ENCODE data around the gene TST. TPM values are rescaled to one million over a fixed set of nuclear protein-coding genes. Genes with fewer than 3 reads are reported as not detected.

TST gene
- polyA plus RNA-seq, 1 of the 3 experiments (the other 2 are of a cell fraction), result 49.4 TPM

- no peaks in the 10 kb centered on the region for H3K9me3 ChIP-seq
- H3K4me3 ChIP-seq (ENCODE audit: low read depth in 2 of 2, low read length in 1 of 2), result no peak overlapping the region; a peak in 1 of 4 replicates
- no peak overlapping the region for H3K27ac ChIP-seq (ENCODE audit: low read depth in 2 of 2, low read length in 1 of 2)
- POLR2A ChIA-PET, result no interaction called here
- no peaks in the 10 kb centered on the region for H3K36me3 ChIP-seq (replicated peaks in 1 of 2; ENCODE audit: control insufficient read depth in 1 of 2, insufficient read depth in 2 of 2, low read length in 1 of 2)
- peaks cover 13% of the 10 kb centered on the region; the same call in 1 of the 2 replicates for H3K27me3 ChIP-seq (ENCODE audit: insufficient read depth)
- WGBS (ENCODE audit: low lambda C conversion rate), result 51% methylated on average over 8 of the region's 8 CpGs
- DNase-seq, result no peak
- H3K9me2 ChIP-seq, result no peaks in the 10 kb centered on the region
- no peak overlapping the region for H3K9ac ChIP-seq
- no peak overlapping the region for H2AFZ ChIP-seq (ENCODE audit: low read depth)
- no peaks in the 10 kb centered on the region for H4K20me1 ChIP-seq (ENCODE audit: insufficient read depth)
- H3K4me1 ChIP-seq (ENCODE audit: control insufficient read depth in 1 of 2, insufficient read depth in 2 of 2, low read depth in 1 of 2, low read length in 1 of 2), result no peaks in the 10 kb centered on the region
- H3F3A ChIP-seq (replicated peaks; ENCODE audit: insufficient read depth), result no peaks in the 10 kb centered on the region
- TF ChIP-seq GATA2 (CRISPR knock-in tag; IDR thresholded peaks at IDR 0.05) (no peak), CTCF (IDR thresholded peaks at IDR 0.05) (peak; percentile 61), PBX3 (IDR thresholded peaks at IDR 0.05) (no peak), ELF1 (IDR thresholded peaks at IDR 0.05) (no peak), RFX5 (IDR thresholded peaks at IDR 0.05; ENCODE audit: low read length) (no peak), EZH2phosphoT487 (IDR thresholded peaks at IDR 0.05; ENCODE audit: borderline replicate concordance, low read depth) (no peak), RAD21 (IDR thresholded peaks at IDR 0.05; ENCODE audit: low read length) (0 out of 2 replicates have a peak, but pooled peaks have one; percentile 5), FOSL2 (IDR thresholded peaks at IDR 0.05; ENCODE audit: borderline replicate concordance, low read depth) (no peak), SMC3 (IDR thresholded peaks at IDR 0.05; ENCODE audit: low read depth, low read length) (no peak), IRF3 (IDR thresholded peaks at IDR 0.05; ENCODE audit: low read depth, low read length) (no peak), USF1 (IDR thresholded peaks at IDR 0.05; ENCODE audit: borderline replicate concordance, low read depth) (no peak)
- no peak overlapping the region for H3K4me2 ChIP-seq
- H3K79me2 ChIP-seq (ENCODE audit: insufficient read depth), result no peaks in the 10 kb centered on the region
- CTCF ChIA-PET, result interaction anchor here (1.0 to 1.5 kb wide), 3 partner anchors 9 to 32 kb away, joined by 3 to 5 read pairs (median 3); no protein-coding TSS in a partner anchor
These were observed 32.9 kb downstream of the TST start for GRCh38 chr22:36986242-36986821.

Measured in SK-N-SH (cell line).